Lower leg skin (tissue), 3 donors: ENCODE measurements around the gene SEPTIN2.

Experiments
- CTCF ChIP-seq, 3 donors: fragments of 450-650 bp; IDR thresholded peaks; one replicate each; pipeline ENCODE4 v1.5.1; 2016; ENCODE audit warnings: antibody characterized with exemption in 3 of 3, mild to moderate bottlenecking in 3 of 3, moderate library complexity in 2 of 3
- POLR2A ChIP-seq, 2 donors: fragments of 450-650 bp; IDR thresholded peaks; one replicate each; pipeline ENCODE4 v1.6.1; 2016 to 2017; ENCODE audit warnings: antibody characterized with exemption in 2 of 2, mild to moderate bottlenecking in 1 of 2, moderate library complexity in 1 of 2

DNA sequence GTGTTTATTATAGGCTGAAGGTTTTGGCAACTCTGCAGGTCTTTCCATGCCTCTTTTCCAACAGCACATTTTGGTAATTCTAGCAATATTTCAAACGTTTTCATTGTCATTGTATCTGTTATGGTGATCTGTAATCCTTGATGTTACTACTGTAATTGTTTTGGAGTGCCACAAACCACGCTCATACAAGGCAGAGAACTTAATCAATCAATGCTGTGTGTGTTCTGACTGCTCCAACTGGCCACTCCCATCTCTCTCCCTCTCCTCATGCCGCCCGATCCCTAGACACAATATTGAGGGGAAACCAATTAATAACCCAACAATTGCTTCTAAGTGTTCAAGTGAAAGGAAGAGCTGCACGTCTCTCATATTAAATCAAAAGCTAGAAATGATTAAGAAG, 33.2 kb upstream of the SEPTIN2 start:
- TF ChIP-seq CTCF (IDR thresholded peaks at IDR 0.05) (no peak), POLR2A (IDR thresholded peaks at IDR 0.05) (no peak)
